DMS 273 (cell line): ENCODE data around the gene F13B.
"Not testable (repeated sequence)": the region's sequence is repeated elsewhere in the genome, so short reads cannot be mapped to it uniquely, and the experiment has no call there.

ENCODE experiments used
- DNase-seq: peaks from one replicate; lab custom pipeline; 2025; ENCODE audit not compliant: unreplicated experiment; lab: John Stamatoyannopoulos, UW

F13B gene

GRCh38 chr1:197066719-197067456 lies at the start of gene F13B:
Gene F13B, minus strand, starts transcription at chr1:197067260. Its CDS starts 37 bp downstream, at chr1:197067223.
- DNase-seq = no peak

GRCh38 chr1:197116156-197116555 lies 49.1 kb upstream of the F13B start:
- no peak for DNase-seq

GRCh38 chr1:197106869-197107268 lies 39.8 kb upstream of the F13B start:
- no peak for DNase-seq

- DNase-seq = no peak
Observed at GRCh38 chr1:197103300-197103699, 36.2 kb upstream of the F13B start.

GRCh38 chr1:197101978-197102377 lies 34.9 kb upstream of the F13B start:
- DNase-seq = no peak

GRCh38 chr1:197100677-197101076 lies 33.6 kb upstream of the F13B start:
- no peak for DNase-seq

- no peak for DNase-seq
Observed at GRCh38 chr1:197099444-197099843, 32.4 kb upstream of the F13B start.

- not testable (repeated sequence) for DNase-seq
Observed at GRCh38 chr1:197096971-197097370, 29.9 kb upstream of the F13B start.

- no peak for DNase-seq
Observed at GRCh38 chr1:197096137-197096536, 29.1 kb upstream of the F13B start.

GRCh38 chr1:197093226-197093885 lies 26.3 kb upstream of the F13B start:
- no peak for DNase-seq

GRCh38 chr1:197092491-197093023 lies 25.5 kb upstream of the F13B start:
- DNase-seq = no peak

GRCh38 chr1:197083474-197083873 lies 16.4 kb upstream of the F13B start:
- no peak for DNase-seq

GRCh38 chr1:197081117-197081753 lies 14.2 kb upstream of the F13B start:
- no peak for DNase-seq

- no peak for DNase-seq
Observed at GRCh38 chr1:197080323-197080722, 13.3 kb upstream of the F13B start.

GRCh38 chr1:197076585-197076984 lies 9.5 kb upstream of the F13B start:
- DNase-seq = no peak

- DNase-seq = no peak
Observed at GRCh38 chr1:197073978-197074377, 6.9 kb upstream of the F13B start.

GRCh38 chr1:197067457-197067818 lies 378 bp upstream of the F13B start:
- DNase-seq = no peak

- no peak for DNase-seq
Observed at GRCh38 chr1:197066277-197066676, 783 bp downstream of the F13B start.

- no peak for DNase-seq
Observed at GRCh38 chr1:197065559-197065958, 1.5 kb downstream of the F13B start.

GRCh38 chr1:197063212-197063611 lies 3.8 kb downstream of the F13B start:
- DNase-seq = no peak

GRCh38 chr1:197062692-197063091 lies 4.4 kb downstream of the F13B start:
- DNase-seq = no peak

- DNase-seq = no peak
Observed at GRCh38 chr1:197049100-197049499, 18.0 kb downstream of the F13B start.
